Measurements from ENCODE around the gene CD180.

GRCh38 chr5:67144183-67144639 is 52.4 kb downstream of the CD180 start:
- no peak for TF ChIP-seq CTBP1 (IDR thresholded peaks at IDR 0.05; ENCODE audit: borderline replicate concordance)
- TF ChIP-seq L3MBTL2 (conservative IDR thresholded peaks at IDR 0.05): no peak
- TF ChIP-seq LEF1 (IDR thresholded peaks at IDR 0.05; ENCODE audit: borderline replicate concordance): no peak
- no peak for TF ChIP-seq FOXM1 (IDR thresholded peaks at IDR 0.05; ENCODE audit: borderline replicate concordance)
- no peak for TF ChIP-seq SUZ12 (IDR thresholded peaks at IDR 0.05)
- no peak for TF ChIP-seq SP1 (IDR thresholded peaks at IDR 0.05)
- TF ChIP-seq FOXK2 (IDR thresholded peaks at IDR 0.05): no peak
- TF ChIP-seq BHLHE40 (IDR thresholded peaks at IDR 0.05; ENCODE audit: borderline replicate concordance): no peak
- TF ChIP-seq FOXA1 (IDR thresholded peaks at IDR 0.05): no peak

Data from HEK293T (cell line).